HUES64 (cell line): ENCODE measurements around the gene PRR23E.

Experiments
- H3K27ac ChIP-seq: 2 replicates; pipeline ENCODE4 v1.7.0; 2013; ENCODE audit warnings: low read depth, low read length, inconsistent platforms
- H3K27me3 ChIP-seq: 2 replicates; pipeline ENCODE4 v1.6.1; 2013; ENCODE audit warnings: mild to moderate bottlenecking, low read length; ENCODE audit not compliant: insufficient read depth
- H3K36me3 ChIP-seq: 2 replicates; pipeline ENCODE4 v1.6.1; 2013; ENCODE audit warnings: mild to moderate bottlenecking, low read length; ENCODE audit not compliant: insufficient read depth
- H3K4me1 ChIP-seq: 2 replicates; pipeline ENCODE4 v1.6.1; 2013; ENCODE audit warnings: mild to moderate bottlenecking, low read length, moderate library complexity; ENCODE audit not compliant: insufficient read depth
- H3K4me3 ChIP-seq: 2 replicates; pipeline ENCODE4 v1.5.1; 2013; ENCODE audit warnings: mild to moderate bottlenecking, low read length, moderate library complexity
- H3K9ac ChIP-seq: 2 replicates; pipeline ENCODE4 v1.6.1; 2013; ENCODE audit warnings: mild to moderate bottlenecking, low read depth, low read length
- H3K9me3 ChIP-seq: 2 replicates; pipeline ENCODE4 v1.6.1; 2013; ENCODE audit warnings: low read depth, low read length; ENCODE audit not compliant: insufficient read depth
- WGBS: fragments of 150-250, 120-280 bp; methylation state at CpG from one replicate; pipeline ENCODE4 v1.1.7; 2013; ENCODE audit warnings: missing lambda C conversion rate; 5-methylcytosine and 5-hydroxymethylcytosine counted together

Gene PRR23E

DNA sequence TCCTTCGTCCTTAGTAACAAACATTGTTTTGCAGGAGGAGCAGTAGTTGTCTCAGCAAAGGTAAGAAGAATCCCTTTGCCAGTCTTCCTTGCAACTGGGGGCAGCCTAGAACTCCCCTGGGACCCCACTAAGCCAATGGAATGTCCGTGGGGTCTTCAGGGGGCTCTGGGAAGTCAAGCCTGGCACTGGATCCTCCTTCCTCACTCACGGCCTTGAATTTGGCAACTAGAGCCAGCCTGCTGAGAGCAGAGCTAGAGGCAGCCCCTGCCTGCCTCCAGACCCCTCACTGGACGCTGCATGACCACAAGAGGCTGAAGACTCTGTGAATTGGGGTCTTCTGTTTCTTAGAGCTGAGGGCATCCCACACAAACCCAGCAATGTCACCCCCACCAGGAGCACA is 18.6 kb upstream of the PRR23E start:
- H3K4me3 ChIP-seq, result no peak overlapping the region
- H3K27ac ChIP-seq, result no peak overlapping the region
- 83% methylated on average over 4 of the region's 4 CpGs for WGBS
- no peaks in the 10 kb centered on the region for H3K36me3 ChIP-seq
- no peaks in the 10 kb centered on the region for H3K9me3 ChIP-seq
- H3K9ac ChIP-seq, result no peak overlapping the region
- peaks cover 8% of the 10 kb centered on the region for H3K4me1 ChIP-seq
- no peaks in the 10 kb centered on the region for H3K27me3 ChIP-seq

DNA sequence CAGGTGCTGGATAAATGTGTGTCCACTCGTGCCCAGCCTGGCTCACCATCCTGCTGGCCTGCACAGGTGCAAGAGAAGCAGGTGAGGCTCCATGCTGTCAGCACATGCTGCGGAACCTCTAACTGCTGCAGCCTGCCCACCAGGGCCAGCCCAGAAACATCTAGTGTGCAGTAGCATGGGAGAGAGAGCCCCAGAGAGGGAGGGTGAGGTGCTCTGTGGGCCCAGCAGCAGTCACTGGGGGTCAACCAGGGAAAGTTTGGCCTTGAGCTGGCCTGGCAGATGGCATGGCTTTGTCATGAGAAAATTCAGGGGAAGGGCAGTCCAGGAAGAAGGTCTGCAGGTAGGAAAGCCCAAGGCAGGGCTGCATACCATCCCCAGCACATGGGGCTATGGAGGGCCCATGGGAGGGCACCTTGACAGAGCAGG is 18.2 kb upstream of the PRR23E start:
- WGBS, result 91% methylated on average over 2 of the region's 2 CpGs
- Histone ChIP-seq H3K4me1 (peaks cover 8% of the 10 kb centered on the region), H3K9me3 (no peaks in the 10 kb centered on the region)

DNA sequence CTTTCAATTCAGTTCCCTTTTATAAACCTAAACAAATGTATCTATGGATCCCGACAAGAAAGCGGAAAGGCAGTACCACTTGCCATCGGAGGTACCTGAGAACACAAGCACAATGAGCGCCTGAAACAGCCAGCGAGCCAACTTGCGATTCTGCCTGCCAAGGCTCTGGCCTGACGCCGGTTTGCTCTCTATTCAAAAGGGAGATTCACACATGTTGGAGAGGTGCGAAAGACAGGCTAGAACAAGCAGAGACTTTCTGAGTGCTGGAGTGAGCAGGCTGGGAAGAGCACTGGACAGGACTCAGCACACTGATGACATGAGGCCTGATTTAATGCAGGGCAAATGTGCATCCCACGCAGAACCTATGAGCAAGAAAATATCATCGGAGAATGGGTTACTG is 17.7 kb upstream of the PRR23E start:
- H3K27ac ChIP-seq, result no peak overlapping the region
- WGBS, result 91% methylated on average over 11 of the region's 11 CpGs
- H3K4me3 ChIP-seq, result no peak overlapping the region
- H3K27me3 ChIP-seq, result no peaks in the 10 kb centered on the region
- H3K9ac ChIP-seq, result no peak overlapping the region
- H3K9me3 ChIP-seq, result no peaks in the 10 kb centered on the region
- H3K4me1 ChIP-seq, result peaks cover 8% of the 10 kb centered on the region
- H3K36me3 ChIP-seq, result no peaks in the 10 kb centered on the region

More for the DNA sequence above, 18.2 kb upstream of the PRR23E start:
- H3K4me3 ChIP-seq, result no peak overlapping the region
- no peak overlapping the region for H3K27ac ChIP-seq
- no peaks in the 10 kb centered on the region for H3K27me3 ChIP-seq
- H3K36me3 ChIP-seq, result no peaks in the 10 kb centered on the region
- H3K9ac ChIP-seq, result no peak overlapping the region

DNA sequence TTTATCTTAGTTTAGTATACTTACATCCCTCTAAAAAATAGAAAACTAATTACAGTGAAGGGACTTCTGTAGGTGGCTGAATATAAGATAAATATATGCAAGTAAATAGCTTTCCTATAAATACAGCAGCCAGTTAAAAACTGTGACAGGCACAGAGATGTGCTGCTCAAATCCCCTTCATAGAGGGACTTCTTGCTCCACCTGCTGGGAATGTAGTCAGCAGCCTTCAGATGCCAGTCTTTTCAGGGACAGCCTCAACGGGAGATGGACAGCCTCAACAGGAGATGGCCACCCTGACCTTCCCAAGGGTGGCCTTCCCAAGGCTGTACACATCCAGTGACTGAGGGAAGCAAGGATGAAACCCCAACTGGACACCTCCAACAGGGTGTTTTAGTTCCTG is 15.7 kb upstream of the PRR23E start:
- Histone ChIP-seq H3K9me3 (no peaks in the 10 kb centered on the region), H3K9ac (no peak overlapping the region), H3K4me1 (peaks cover 11% of the 10 kb centered on the region), H3K27me3 (no peaks in the 10 kb centered on the region), H3K4me3 (no peak overlapping the region), H3K27ac (no peak overlapping the region), H3K36me3 (no peaks in the 10 kb centered on the region)
- WGBS, result 64% methylated on average over 1 of the region's 1 CpG

DNA sequence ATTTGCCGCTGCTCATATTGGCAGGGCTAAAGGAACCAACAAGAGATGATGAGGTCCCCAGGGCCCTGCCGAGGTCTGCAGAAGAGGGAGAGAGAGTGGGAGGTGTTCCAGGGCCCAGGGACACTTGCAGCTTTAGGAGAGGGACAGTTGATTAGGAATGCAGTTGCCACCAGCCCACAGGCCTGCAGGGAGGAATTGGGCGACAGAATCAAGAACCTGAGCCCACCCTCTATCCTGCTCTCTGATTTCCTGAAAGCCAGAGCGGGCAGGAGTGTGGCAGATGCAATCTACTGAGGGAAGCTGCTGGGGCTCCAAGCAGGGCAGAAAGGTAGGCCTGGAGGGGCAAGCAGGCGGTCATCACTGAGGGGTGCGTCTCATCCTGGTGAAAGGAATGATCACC is 12.1 kb upstream of the PRR23E start:
- peaks cover 10% of the 10 kb centered on the region; the same call in 1 of the 2 replicates for H3K4me1 ChIP-seq
- H3K9me3 ChIP-seq, result no peaks in the 10 kb centered on the region
- no peak overlapping the region for H3K9ac ChIP-seq
- no peaks in the 10 kb centered on the region for H3K27me3 ChIP-seq
- H3K27ac ChIP-seq, result no peak overlapping the region
- WGBS, result 90% methylated on average over 6 of the region's 6 CpGs
- no peaks in the 10 kb centered on the region for H3K36me3 ChIP-seq
- no peak overlapping the region for H3K4me3 ChIP-seq

DNA sequence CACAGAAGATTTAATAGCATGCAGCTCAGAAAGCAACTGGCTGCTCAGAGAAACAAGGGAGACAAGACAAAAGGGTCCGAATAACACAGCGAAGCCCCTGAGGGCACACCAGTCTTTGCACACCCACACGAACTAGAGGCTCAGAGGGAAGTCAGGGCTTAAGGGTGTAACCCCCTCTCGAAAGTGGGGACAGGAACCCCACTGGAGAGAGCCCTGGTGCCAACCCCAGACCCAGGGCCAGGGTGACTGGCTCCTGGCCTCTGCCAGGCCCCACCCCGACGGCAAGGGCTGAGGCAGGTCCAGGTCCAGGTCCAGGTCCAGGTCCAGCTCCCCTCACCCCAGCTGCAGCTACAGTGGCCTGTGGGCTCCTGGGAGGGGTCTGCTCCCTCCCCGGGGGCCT is 10.5 kb upstream of the PRR23E start:
- H3K27ac ChIP-seq, result no peak overlapping the region
- H3K4me3 ChIP-seq, result no peak overlapping the region
- H3K9me3 ChIP-seq, result no peaks in the 10 kb centered on the region
- no peak overlapping the region for H3K9ac ChIP-seq
- H3K4me1 ChIP-seq, result peaks cover 10% of the 10 kb centered on the region; the same call in 1 of the 2 replicates
- H3K36me3 ChIP-seq, result no peaks in the 10 kb centered on the region
- no peaks in the 10 kb centered on the region for H3K27me3 ChIP-seq
- WGBS, result 84% methylated on average over 7 of the region's 7 CpGs

DNA sequence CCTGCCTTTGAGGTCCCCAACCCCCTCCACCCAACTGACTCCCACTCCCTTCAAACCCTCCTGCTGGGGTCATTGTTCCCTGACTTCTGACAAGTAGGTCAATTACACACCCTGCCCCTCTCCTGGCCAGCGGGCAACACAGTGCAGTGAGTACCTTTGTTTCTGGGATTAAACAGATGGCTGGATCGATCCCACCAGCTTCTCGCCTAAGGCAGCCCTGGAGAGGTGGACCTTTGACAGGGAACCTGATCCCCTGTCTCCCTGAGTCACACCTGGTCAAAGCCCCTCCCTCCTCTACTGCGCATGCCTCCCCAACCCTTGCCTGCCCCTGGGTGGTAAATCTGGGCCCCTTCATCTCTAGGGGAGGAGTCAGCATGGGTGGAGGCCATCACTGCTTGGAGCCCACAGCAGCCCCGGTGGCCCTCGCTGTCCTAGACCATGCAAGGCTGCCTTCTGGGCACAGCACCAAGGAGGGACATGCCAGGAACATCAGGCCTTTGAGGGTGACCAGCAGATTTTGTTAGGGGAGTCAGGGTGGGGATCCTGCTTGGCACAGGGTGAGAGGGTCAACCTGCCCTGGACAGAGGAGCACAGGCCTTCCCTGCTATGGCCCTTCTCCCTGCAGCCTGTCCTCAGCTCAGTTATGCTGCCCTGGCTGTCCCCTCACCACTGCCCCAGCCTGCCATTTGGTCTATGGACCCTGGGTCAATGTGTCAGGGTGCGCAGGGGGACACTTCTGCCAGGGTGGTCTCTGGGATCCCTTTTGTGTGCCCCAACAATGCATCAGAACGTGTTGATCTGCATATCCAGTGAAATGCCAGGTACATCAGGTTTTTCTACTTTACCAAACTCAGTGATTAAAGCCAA is 9.8 kb upstream of the PRR23E start:
- Histone ChIP-seq H3K4me3 (no peak overlapping the region), H3K36me3 (no peaks in the 10 kb centered on the region), H3K27me3 (no peaks in the 10 kb centered on the region), H3K9me3 (no peaks in the 10 kb centered on the region), H3K27ac (no peak overlapping the region), H3K4me1 (peaks cover 10% of the 10 kb centered on the region; the same call in 1 of the 2 replicates), H3K9ac (no peak overlapping the region)
- 83% methylated on average over 8 of the region's 8 CpGs for WGBS

DNA sequence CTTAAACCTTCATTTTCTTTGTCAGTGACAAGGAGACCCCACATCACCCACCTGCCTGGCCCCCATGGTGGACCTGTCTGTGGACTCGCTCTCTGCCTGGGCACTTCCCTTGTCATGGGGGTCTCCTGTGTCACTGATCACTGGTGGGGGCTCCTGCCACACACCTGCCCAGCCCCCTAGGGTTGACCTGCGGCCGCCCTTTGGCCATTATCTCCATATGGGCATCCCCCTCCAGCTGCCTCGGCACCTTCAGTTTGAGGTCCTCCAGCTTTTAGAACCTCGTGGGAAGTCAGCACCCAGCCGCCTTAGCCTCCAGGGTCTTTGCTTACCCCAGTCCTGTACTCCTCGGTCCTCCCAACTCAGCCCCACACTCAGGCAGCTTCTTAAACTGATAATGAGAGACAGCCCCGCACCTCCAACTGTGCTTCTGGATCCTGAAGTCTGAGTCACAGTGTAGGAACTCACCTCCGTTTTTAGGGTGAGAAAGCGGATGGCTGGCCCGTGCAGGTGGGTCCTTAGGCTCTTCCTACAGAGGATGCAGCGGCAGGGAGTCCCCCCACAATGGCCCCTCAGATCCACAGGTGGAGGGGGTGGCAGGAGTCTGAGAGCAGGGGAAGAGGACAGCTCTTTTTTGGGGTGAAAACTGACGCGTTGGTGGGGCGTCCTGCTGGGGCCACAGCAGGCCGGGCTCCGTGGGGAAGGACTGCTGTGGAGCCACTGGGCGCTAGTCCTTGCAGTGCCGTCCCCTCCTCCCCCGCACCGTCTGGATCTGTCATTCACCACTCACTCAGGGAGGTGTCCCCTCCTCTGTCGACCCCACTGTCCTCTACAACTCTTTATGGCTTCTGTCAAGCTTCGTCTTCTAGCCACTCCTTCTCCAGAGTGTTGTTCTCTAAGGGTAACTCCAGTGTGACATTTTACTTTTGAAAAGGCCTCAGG is 8.7 kb upstream of the PRR23E start:
- Histone ChIP-seq H3K36me3 (no peaks in the 10 kb centered on the region), H3K4me3 (no peak overlapping the region), H3K9ac (no peak overlapping the region), H3K27ac (no peak overlapping the region), H3K4me1 (peaks cover 10% of the 10 kb centered on the region; the same call in 1 of the 2 replicates), H3K27me3 (no peaks in the 10 kb centered on the region), H3K9me3 (no peaks in the 10 kb centered on the region)
- 89% methylated on average over 23 of the region's 23 CpGs for WGBS

DNA sequence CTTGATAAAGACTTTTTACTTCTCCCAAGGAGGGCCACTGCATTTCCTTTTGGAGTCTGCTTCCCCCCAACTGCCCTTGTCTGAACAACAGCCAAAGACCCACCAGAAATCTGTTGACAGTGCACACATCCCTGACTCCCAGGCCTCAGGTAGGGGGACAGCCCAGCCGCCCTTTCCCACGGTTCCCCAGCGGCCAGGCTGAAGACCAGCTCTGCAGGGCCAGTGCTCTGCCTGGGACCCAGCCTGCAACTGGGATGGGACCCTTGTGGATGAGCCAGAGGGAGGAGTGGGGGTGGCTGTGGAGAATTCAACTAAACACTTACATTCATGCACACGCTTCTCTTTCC is 8.1 kb upstream of the PRR23E start:
- WGBS, result 92% methylated on average over 4 of the region's 4 CpGs
- Histone ChIP-seq H3K27ac (no peak overlapping the region), H3K4me1 (peaks cover 10% of the 10 kb centered on the region; the same call in 1 of the 2 replicates), H3K4me3 (no peak overlapping the region), H3K36me3 (no peaks in the 10 kb centered on the region), H3K27me3 (no peaks in the 10 kb centered on the region), H3K9me3 (no peaks in the 10 kb centered on the region), H3K9ac (no peak overlapping the region)

DNA sequence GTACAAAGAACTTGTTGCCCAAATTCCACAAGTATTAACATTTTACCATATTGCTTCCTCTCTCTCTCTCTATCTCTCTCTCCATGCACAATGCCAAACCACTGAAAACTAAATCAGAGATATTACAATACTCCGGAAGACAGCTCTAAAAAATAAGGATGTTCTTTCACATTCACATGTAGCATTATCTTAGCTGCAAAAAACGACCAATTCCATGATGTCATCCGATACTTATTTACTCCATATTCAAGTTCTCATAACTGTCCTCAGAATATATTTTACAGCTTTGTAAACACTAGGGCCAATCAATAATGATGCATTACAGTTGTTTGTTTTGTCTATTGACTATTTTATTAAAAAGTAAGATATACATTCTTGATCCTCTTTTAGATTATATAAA is 7.7 kb upstream of the PRR23E start:
- Histone ChIP-seq H3K36me3 (no peaks in the 10 kb centered on the region), H3K9ac (no peak overlapping the region), H3K4me1 (peaks cover 10% of the 10 kb centered on the region; the same call in 1 of the 2 replicates), H3K27ac (no peak overlapping the region), H3K27me3 (no peaks in the 10 kb centered on the region), H3K4me3 (no peak overlapping the region), H3K9me3 (no peaks in the 10 kb centered on the region)
- 94% methylated on average over 3 of the region's 3 CpGs for WGBS
